HG03571 (cell line): Measurements from ENCODE around the gene KCNJ10.

ENCODE experiments used
- ATAC-seq: cut with Tn5 transposase; IDR thresholded peaks from one replicate; pipeline ENCODE4 v1.9.1; 2021; ENCODE audit not compliant: unreplicated experiment

The KCNJ10 gene

GRCh38 chr1:159992161-159992560 lies 77.8 kb downstream of the KCNJ10 start:
- ATAC-seq: no peak

DNA sequence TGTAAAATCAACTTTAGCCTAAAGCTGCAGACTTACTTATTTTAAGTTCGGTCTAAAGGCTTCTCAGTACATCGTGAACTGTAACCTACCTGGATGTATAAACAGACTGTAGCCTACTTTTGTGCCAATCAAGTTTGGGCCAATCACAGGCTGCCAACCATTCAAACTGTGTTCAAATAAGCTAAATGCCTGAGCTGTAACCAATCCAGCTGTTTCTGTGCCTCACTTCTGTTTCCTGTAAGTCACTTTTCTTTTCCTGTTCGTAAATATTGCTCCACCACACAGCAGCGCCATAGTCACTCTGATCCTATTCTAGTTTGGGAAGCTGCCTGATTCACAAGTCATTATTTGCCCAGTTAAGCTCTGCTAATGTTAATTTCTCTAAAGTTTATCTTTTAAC lies 78.4 kb downstream of the KCNJ10 start:
- ATAC-seq: no peak

DNA sequence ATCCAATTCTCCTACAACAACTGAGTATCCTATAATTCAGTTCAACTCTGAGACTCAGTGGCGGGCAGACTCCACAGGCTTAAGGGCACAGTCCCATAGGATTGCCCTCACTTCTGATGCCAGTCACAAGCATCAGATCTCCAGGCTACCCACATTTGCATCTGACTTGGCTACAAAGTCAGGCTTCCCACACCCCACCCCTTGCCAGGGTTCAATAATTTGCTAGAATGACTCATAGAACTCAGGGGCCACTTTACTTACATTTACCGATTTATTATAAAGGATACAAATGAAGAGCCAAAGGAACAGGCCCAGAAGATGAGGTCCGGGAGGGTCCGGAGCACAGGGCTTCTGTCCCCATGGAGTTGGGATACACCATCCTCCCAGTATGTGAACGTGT lies 80.0 kb downstream of the KCNJ10 start:
- no peak for ATAC-seq

DNA sequence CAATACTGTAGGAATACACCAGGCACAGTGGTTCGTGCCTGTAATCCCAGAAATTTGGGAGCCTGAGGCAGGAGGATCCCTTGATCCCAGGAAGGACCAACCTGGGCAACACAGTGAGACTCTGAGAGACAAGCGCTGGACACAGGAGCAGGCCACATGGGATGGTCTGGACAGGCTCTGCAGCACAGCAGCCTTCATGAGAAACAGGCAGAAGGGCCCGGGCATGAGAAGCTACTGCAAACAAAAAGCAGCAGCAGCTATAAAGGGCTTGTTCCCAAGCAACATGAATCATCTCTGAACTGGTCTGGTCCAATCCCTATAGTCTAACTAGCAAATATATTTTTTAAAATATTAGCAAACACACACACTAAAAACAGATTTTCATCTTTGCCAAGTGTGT lies 80.4 kb downstream of the KCNJ10 start:
- ATAC-seq: no peak

DNA sequence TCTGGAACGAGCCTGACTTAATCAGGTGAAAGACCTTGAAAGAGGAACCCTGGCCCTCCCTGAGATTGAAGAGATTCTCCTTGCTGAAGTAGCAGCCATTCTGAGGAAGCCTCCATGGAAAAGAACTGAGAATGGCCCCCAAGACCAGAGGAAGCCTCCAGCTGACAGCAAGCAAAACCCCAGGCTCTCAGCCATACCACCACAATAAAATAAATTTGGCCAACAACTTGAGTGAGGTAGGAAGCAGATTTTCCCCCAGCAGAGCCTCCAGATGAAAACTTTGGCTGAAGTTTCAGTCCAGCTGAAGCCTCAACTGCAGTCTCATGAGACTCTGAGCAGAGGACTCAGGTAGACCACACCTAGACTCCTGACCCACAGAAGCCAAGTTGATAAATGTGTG lies 82.0 kb downstream of the KCNJ10 start:
- ATAC-seq: no peak

GRCh38 chr1:159987186-159987585 lies 82.8 kb downstream of the KCNJ10 start:
- ATAC-seq: no peak

- no peak for ATAC-seq
Measured at GRCh38 chr1:159986531-159986930, 83.4 kb downstream of the KCNJ10 start.

DNA sequence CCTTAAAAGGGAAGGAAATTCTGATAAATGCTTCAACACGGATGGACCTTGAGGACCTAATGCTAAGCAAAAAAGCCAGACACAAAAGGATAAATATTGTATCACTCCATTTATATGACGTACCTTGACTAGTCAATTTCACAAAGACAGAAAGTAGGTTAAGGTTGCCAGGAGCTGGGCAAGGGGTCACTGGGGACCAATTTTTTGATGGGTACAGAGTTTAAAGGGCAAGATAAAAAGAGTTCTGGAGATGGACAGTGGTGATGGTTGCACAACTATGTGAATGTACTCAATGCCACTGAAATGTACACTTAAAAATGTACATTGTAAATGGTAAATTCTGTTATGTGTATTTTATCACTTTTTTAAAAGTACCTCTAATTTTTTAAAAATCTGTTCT lies 83.9 kb downstream of the KCNJ10 start:
- no peak for ATAC-seq

DNA sequence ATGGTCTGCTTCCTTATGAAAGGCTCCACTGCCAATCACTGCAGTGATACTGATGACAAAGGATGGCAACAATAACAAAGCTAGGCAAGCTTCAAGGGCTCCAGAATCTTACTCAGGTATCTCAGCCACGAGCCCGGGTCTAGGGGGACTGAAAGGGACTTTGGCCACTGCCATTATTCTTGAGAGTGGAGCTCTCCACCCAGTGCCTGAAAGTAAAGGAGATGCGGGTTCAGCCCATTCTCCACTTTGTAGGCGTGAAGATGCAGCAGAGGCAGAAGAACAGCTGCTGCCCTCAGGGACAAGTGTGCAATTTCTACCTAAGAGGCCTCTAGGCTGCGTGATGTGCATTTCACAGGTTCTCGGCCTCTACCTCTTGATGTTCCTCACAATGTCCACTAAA lies 84.5 kb downstream of the KCNJ10 start:
- no peak for ATAC-seq

DNA sequence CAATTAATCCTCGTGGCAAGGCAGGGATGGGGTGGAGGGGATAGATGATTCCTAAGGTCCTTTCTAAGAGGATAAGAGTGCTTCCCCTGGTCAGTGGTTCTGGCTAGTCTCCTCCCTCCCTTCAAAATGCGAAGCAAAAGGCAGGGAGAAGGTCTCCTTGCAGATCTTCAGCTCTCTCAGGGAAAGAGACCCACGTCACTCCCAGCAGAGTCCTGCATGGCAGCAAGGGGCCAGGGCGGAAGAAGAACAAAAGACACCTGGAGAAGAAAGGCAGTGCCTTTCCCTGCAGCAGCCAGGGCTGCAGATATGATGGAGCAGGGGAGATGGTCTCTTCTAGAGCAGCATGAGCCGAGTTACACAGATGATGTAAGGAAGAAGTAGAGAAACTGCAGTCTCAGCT lies 86.3 kb downstream of the KCNJ10 start:
- ATAC-seq: no peak

- no peak for ATAC-seq
Measured at GRCh38 chr1:159982280-159982679, 87.7 kb downstream of the KCNJ10 start.

- ATAC-seq: no peak
Measured at GRCh38 chr1:159981351-159982055, 88.5 kb downstream of the KCNJ10 start.

DNA sequence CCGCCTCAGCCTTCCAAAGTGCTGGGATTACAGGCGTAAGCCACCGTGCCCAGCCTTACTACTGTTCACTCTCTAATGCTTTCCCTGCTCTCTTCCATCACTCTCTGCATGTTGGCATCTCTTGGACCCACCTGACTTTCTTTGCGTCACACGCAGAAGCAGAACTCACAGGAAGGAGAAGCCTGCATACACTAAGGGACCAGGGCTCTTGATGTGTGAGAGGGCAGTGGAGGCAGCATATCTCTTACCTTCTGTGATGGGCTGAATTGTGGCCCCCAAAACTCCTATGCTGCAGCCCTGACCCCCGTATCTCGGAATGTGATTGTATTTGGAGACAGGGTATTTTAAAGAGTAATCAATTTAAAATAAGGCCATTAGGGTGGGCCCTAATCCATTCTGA lies 89.2 kb downstream of the KCNJ10 start:
- no peak for ATAC-seq

DNA sequence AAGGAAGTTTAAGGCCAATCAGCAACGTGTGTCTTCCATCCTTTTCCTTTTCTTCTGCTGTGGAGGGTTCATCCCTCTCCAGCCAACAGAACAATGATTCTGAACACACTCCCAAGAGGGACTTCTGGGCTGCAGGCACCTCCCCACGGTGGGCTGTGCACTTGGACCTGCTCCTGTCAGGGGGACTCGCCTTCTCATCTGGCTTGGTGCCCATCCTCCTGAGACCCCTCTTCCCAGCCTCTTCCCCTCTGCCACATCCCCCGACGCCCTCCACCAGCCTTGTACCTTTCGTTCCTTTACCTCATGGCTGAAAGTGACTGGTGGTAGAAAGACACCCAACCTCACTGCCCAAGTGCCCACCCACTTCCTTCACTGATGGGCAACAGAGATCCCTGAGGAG lies 89.9 kb downstream of the KCNJ10 start:
- ATAC-seq: no peak

- no peak for ATAC-seq
Measured at GRCh38 chr1:159979257-159979656, 90.7 kb downstream of the KCNJ10 start.

DNA sequence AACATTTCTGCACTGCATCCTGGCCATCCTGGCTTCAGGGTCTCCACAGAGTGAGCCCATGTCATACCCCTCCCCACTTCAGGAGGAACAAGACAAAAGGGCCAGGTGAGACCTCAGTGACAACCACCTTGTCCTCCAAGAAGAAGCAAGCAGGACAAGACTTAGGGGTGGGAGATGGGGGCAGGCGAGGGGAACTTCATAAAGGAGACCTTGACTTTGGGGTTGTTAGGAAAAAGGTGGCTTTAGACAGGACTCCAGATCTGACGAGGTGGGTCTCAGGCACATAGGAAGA lies 91.9 kb downstream of the KCNJ10 start:
- ATAC-seq: no peak

- ATAC-seq: no peak
Measured at GRCh38 chr1:159977364-159978106, 92.4 kb downstream of the KCNJ10 start.

DNA sequence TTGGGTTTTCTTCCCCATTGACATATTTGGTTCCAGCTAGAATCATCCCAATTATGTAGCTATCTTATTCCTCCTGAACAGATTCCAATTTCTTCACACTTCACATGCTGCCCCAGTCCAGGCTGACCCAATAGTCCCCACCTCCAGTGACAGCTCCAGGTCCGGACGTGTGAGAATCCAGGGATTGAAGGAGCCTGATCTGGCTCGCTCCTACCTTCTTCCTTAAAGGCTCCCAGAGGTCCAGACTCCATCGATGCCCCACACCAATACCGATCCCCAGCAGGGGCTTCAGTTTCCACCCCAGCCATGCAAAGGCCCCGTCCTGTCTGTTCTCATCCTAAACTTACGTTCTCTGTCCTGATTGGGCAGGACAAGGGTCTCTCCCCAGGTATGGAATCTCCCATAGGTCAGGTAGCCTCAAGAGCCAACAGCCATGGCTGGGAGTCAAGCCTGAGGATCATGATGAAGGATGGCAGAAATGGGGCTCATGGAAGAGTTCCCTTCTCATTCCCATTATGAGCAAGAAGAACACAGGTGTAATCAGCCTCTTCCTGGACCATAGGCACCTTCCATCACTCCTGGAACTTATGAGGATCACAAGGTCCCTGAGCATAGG lies 95.5 kb downstream of the KCNJ10 start:
- ATAC-seq: no peak

DNA sequence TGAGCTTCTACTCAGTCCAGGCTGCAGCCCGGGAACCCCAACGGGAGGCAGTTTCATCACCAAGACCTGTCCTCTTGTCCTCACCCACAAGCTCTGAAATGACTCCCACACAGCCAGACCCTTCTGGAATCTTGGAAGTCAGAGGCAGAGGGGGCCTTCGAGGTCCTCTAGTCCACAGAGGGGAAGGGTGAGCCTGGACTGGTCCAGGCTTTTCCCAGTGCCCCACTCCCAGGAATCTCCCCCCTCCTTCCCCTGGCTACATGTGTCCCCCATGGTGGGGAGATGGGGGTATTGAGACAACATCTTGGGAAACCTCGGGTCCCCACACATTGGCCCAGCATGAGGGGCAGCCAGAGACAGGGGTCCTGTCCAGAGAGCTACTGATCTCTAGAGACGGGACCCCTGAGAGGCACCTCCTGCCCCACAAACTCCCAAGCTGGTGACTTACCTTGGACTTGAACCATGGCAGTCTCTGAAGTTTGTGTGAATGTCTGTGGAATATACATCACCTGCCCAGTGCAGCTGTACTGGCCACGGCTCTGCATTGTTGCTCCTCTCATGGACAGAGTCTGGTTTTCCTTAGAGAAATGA lies 96.5 kb downstream of the KCNJ10 start:
- no peak for ATAC-seq

DNA sequence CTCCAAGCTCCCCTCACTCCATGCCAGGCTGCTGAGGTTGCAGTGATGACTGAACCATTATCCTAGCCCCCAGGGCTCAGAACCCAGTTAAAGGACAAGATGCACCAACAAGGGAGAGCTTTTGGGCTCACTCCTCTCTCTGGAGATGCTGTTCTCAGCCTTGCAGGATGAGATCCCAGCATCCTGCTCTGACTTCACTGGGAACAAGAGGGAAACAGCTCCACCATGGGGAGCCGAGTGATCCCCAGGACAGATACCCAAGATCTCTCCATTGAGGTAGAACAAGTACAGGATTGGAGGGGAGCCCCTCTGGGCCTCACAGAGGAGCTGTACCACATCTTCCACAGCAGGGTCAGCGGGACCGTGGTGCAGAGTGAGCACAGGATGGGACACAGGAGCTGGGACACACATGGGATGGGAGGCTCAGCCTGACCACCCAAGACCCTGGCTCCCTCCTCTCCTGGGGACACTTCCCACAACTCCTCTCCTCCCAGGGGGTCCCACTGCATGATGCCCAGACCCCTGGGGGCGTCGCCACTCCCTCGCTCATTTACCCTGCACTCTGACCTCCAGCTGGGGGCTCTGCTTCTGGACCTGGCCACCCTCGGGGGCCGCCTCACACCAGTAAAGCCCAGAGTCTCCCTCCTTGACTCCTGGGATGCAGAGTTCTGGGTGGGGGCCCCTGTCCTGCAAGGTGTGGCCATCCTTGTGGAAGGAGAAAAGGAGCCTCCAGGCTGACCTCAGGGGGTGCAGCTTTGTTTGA lies 97.3 kb downstream of the KCNJ10 start:
- no peak for ATAC-seq

GRCh38 chr1:159970932-159971342 lies 99.0 kb downstream of the KCNJ10 start:
- no peak for ATAC-seq
